Thyroid gland (tissue), 4 donors: ENCODE results near the gene VARS2. TPM values are rescaled to one million over a fixed set of nuclear protein-coding genes. Genes with fewer than 3 reads are reported as not detected.

Experiments
- DNase-seq, 2 donors: peaks; one replicate each; pipeline ENCODE4 v3.0.0-alpha.2; 2019
- H3K27ac ChIP-seq, 3 donors: fragments of 200-600 bp; sonication (generic); 1 replicate in 2 of 3; 2 replicates in 1 of 3; pipeline ENCODE4 v1.5.1; 2016 to 2019; ENCODE audit warnings: mild to moderate bottlenecking in 1 of 3, moderate library complexity in 1 of 3
- H3K27me3 ChIP-seq: fragments of 200-600 bp; sonication (generic); one replicate; pipeline ENCODE4 v1.5.1; 2019
- H3K36me3 ChIP-seq, 2 donors: fragments of 200-600 bp; sonication (generic); one replicate each; pipeline ENCODE4 v1.5.1; 2016 to 2019
- H3K4me1 ChIP-seq, 2 donors: fragments of 200-600 bp; sonication (generic); one replicate each; pipeline ENCODE4 v1.5.1; 2017 to 2019
- H3K4me3 ChIP-seq, 3 donors: fragments of 200-600 bp; sonication (generic); replicated peaks in 1 of 3; 1 replicate in 2 of 3; 2 replicates in 1 of 3; pipeline ENCODE4 v1.5.1; 2016; ENCODE audit warnings: mild to moderate bottlenecking in 1 of 3
- H3K9me3 ChIP-seq: fragments of 200-600 bp; sonication (generic); one replicate; pipeline ENCODE4 v1.5.1; 2017
- POLR2A ChIP-seq, 2 donors: fragments of 450-650 bp; IDR thresholded peaks; one replicate each; pipeline ENCODE4 v1.6.1; 2017; ENCODE audit warnings: antibody characterized with exemption in 2 of 2, mild to moderate bottlenecking in 2 of 2, moderate library complexity in 1 of 2
- whole genome bisulfite sequencing, 2 donors: methylation state at CpG; one replicate each; pipeline ENCODE4 v1.1.5; 2017; 5-methylcytosine and 5-hydroxymethylcytosine counted together
- intact Hi-C: fragments of 100-400 bp; cut with DNase I; formaldehyde crosslinking; loops from one replicate; pipeline ENCODE4 v1.15.1; 2023
- total RNA-seq, 4 donors: library from RNA; depleted of rRNA; stranded (reverse); fragments of >200 nt; gene quantifications; one replicate each; pipeline ENCODE4 v1.2.3, GENCODE V29; 2016
- TF ChIP-seq, protein P1 (sequence below), 6 experiments: fragments of 200-600 bp in 3 of 6; fragments of 450-650 bp in 3 of 6; sonication (generic) in 3 of 6; IDR thresholded peaks; one replicate each; pipeline ENCODE4 v1.5.1; 2016 to 2019; ENCODE audit warnings: antibody characterized with exemption in 6 of 6, mild to moderate bottlenecking in 2 of 6, inconsistent platforms in 1 of 6, moderate library complexity in 1 of 6

The VARS2 gene
- total RNA-seq, 4 donors from 2014 or later, result 17.3 to 36.4 (median 30.6) TPM

DNA sequence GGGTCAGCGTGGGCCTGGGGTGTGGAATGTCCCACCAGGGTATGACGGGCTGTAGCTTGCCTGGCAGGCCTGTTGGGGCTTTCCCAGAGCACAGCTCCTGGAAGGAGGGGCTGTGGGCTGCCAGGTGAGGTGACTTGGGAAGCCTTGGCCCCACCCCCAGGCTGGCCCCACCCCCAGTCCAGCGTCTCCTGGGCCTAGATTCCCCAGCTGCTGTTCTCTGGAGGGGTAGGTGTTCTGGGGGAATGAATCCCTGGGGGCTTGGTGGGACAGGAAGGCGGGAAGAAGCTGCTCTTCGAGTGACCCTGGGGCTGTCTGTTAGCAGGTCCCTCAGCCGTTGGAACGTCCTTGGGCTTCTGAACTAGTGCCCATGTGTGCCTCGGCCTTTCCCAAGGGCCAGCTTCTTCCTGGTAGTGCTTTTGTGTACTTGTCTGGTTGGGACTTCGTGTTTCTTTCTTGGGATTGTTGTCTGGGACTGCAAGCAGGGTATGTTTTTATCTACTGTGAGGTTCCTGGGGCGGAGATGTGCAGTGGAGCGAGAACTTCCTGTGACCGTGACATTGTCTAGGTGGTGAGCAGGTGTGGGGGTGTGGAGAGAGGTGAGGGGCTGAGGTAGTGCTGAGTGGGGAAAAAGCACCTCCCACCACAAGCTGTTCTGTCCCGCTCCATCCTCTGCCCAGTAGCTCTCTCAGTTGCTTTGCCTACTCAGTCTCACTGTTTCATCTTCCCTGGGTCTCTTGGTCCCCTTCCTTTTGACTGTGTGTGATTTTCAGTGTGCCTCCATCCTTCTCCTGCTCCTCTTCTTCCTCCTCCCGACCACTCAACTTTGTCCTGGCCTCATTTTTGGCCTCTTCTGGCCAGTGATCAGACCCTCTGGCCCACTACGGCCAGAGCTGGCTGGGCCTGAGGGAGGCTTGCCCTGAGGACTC lies 31.0 kb upstream of the VARS2 start:
- intact Hi-C loops, result loop anchor here (10.0 kb wide), 2 partner anchors 138 to 208 kb away; partner anchors contain the start of genes DHX16, FLOT1 and IER3
- Histone ChIP-seq H3K27me3 (no peaks in the 10 kb centered on the region), H3K36me3 (no peaks in the 10 kb centered on the region), H3K4me1 (peaks cover 34 to 59% of the 10 kb centered on the region in 2 donors), H3K9me3 (no peaks in the 10 kb centered on the region), H3K4me3 (peak overlapping the region in 1 of 3 donors; percentile 78), H3K27ac (peak overlapping the region; percentile 91 to 98 (median 96))
- TF ChIP-seq, protein P1, sequence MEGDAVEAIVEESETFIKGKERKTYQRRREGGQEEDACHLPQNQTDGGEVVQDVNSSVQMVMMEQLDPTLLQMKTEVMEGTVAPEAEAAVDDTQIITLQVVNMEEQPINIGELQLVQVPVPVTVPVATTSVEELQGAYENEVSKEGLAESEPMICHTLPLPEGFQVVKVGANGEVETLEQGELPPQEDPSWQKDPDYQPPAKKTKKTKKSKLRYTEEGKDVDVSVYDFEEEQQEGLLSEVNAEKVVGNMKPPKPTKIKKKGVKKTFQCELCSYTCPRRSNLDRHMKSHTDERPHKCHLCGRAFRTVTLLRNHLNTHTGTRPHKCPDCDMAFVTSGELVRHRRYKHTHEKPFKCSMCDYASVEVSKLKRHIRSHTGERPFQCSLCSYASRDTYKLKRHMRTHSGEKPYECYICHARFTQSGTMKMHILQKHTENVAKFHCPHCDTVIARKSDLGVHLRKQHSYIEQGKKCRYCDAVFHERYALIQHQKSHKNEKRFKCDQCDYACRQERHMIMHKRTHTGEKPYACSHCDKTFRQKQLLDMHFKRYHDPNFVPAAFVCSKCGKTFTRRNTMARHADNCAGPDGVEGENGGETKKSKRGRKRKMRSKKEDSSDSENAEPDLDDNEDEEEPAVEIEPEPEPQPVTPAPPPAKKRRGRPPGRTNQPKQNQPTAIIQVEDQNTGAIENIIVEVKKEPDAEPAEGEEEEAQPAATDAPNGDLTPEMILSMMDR (IDR thresholded peaks at IDR 0.05), result no peak
- TF ChIP-seq POLR2A (IDR thresholded peaks at IDR 0.05), result peak in 1 of 2 donors; percentile 57
- WGBS, 2 donors, result 19 to 26% methylated on average over 10 to 14 of the region's 15 CpGs
- peak; percentile 90 to 91 for DNase-seq

DNA sequence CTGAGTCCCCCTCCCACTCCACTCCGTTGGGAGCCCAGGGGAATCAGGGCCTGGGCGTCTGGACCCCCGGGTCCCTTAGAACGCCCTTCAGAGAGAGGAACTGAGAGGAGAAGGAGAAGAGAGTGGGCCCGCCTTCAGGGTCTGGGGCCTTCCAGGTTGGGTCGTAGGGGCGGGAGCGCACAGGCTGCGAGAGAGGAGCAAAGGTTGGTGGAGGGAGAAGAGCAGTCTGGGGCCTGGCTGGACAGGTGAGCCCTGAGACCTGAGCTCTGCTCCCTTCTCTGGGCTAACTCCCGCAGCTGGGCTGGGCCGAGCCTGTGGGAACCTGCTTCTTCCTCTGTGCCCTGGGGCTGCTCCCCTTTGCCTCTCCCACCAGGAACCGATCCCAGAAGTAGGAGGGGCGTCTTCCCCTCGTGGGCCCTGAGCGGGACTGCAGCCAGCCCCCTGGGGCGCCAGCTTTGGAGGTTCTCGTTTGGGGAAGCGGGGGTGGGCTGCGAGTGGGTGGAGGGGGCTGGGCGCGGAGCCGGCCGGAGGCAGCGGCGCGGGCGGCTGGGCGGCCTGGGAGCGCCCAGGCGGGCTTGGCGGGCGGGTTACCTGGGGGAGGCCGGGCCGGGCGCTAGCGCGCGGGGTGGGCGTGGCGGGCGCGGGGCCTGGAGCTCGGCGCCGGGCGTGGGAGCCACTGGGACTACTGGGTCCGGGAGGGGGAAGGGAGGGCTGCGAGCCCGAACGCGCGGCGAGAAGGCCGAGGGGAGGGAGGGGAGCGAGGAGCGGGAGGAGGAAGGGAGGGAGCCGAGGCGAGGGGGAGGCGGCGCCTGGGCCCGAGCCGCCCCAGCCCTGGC lies 30.1 kb upstream of the VARS2 start, which contains the start of gene DDR1:
Gene DDR1 (plus strand): TSS at position 835 of the 836 bp plus-strand sequence. CDS start 4,211 bp downstream, outside the sequence.
- DNase-seq, result peak; percentile 83 to 87
- Histone ChIP-seq H3K27ac (peak within 1 kb of the TSS; percentile 91 to 98 (median 96)), H3K36me3 (peaks cover under 1 to 2% of the 10 kb centered on the region in 2 donors), H3K4me1 (peaks cover 34 to 56% of the 10 kb centered on the region in 2 donors), H3K27me3 (no peaks in the 10 kb centered on the region), H3K4me3 (peak within 1 kb of the TSS; percentile 1 to 78 (median 57)), H3K9me3 (no peaks in the 10 kb centered on the region)
- TF ChIP-seq, protein P1 (IDR thresholded peaks at IDR 0.05), result no peak
- peak in 1 of 2 donors; percentile 42 for TF ChIP-seq POLR2A (IDR thresholded peaks at IDR 0.05)
- 21 to 23% methylated on average over 12 to 29 of the region's 62 CpGs for WGBS, 2 donors
- intact Hi-C loops, result loop anchor here (10.0 kb wide), 2 partner anchors 139 to 209 kb away; partner anchors contain the start of genes DHX16, FLOT1 and IER3

DNA sequence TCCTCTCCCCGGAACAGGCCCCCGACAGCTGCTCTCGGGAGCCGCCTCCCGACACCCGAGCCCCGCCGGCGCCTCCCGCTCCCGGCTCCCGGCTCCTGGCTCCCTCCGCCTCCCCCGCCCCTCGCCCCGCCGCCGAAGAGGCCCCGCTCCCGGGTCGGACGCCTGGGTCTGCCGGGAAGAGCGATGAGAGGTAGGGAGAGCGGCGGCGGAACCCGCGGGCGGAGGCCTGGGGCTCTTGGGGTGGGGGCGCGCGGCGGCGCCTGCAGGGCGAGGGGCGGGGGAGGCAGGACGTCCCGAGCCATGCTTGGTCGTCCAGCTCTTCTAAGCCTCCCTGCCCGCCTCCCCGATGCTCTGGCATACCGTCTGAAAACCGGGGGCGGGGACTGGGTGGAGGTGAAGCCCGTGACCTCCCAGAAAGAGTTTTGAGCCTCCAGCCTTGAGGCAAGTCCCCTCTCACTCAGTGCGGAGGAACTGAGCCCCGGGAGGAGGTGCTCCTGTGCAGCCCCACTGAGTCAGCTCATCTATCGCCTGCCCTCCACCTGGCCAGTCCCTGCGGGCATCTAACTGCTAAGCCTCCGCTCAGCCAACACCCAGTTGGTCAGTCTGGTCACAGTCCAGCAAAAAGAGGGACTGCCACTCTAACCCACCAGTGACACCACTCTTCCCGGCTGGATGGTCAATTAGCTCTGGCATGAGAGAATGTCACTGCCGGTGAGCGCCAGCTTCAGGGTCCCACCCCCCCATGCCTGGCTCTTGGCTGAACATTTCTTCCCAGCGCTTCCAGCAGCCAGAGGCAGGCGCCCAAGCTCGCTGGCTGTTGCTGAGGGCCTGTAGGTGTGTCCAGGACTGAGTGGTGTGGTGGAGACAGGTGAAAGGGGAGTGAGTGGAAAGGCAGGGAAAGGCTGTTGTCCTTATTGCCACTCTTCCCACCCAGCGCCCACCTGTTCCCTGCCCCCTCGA lies 29.2 kb upstream of the VARS2 start:
- peak in 1 of 2 donors; percentile 60 for TF ChIP-seq POLR2A (IDR thresholded peaks at IDR 0.05)
- TF ChIP-seq, protein P1 (IDR thresholded peaks at IDR 0.05), result no peak
- peak; percentile 87 to 88 for DNase-seq
- H3K27me3 ChIP-seq, result no peaks in the 10 kb centered on the region
- H3K4me3 ChIP-seq, result peak overlapping the region; percentile 1 to 78 (median 57)
- no peaks in the 10 kb centered on the region for H3K9me3 ChIP-seq
- 5 to 23% methylated on average over 10 to 13 of the region's 59 CpGs for WGBS, 2 donors
- intact Hi-C loops, result loop anchor here (10.0 kb wide), 2 partner anchors 140 to 210 kb away; partner anchors contain the start of genes DHX16, FLOT1 and IER3
- H3K4me1 ChIP-seq, result peaks cover 34 to 56% of the 10 kb centered on the region in 2 donors
- H3K36me3 ChIP-seq, result peaks cover 3 to 11% of the 10 kb centered on the region in 2 donors
- H3K27ac ChIP-seq, result peak overlapping the region; percentile 91 to 98 (median 96)

DNA sequence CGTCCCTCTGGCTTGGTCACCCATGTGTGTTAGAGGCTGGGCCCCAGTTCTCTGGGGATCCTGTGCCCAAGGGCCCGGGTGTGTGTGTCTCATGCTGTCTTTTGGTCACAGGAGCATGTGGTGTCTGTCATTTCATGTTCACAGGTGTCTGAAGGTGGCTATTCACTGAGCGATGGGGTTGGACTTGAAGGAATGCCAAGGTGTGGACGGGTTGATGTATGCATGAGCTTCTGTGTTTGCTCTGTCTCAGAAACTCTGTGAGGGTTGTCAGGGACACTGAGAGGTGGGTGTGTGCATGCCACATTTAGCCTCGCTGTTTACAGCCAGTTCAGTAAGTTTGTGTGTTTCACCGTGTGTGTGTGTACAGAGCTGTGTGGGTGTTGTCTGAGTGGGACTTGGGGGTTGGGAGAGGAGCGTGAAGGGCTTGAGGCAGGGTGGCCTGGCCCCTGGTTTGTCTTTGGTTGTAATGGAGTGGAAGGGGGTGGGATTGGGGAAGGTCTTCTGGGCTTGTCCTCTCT lies 28.5 kb upstream of the VARS2 start:
- intact Hi-C loops, result loop anchor here (10.0 kb wide), 2 partner anchors 141 to 211 kb away; partner anchors contain the start of genes DHX16, FLOT1 and IER3
- H3K9me3 ChIP-seq, result no peaks in the 10 kb centered on the region
- WGBS, 2 donors, result 21 to 37% methylated on average over 7 of the region's 7 CpGs

More for the DNA sequence above, 28.5 kb upstream of the VARS2 start:
- TF ChIP-seq POLR2A (IDR thresholded peaks at IDR 0.05), result no peak
- TF ChIP-seq, protein P1 (IDR thresholded peaks at IDR 0.05), result no peak
- Histone ChIP-seq H3K4me1 (peaks cover 34 to 56% of the 10 kb centered on the region in 2 donors), H3K27me3 (no peaks in the 10 kb centered on the region), H3K36me3 (peaks cover 6 to 16% of the 10 kb centered on the region in 2 donors), H3K27ac (peak overlapping the region; percentile 91 to 98 (median 96)), H3K4me3 (peak overlapping the region in 2 of 3 donors; percentile 1 to 78)
- DNase-seq, result peak; percentile 52
